ENCODE results near the gene MIER2. TPM values are rescaled to one million over a fixed set of nuclear protein-coding genes. Genes with fewer than 3 reads are reported as not detected.
"Not testable (repeated sequence)": the region's sequence is repeated elsewhere in the genome, so short reads cannot be mapped to it uniquely, and the experiment has no call there.

The MIER2 gene
- total RNA-seq, 2 donors from 2014 or later, result 13.1 to 13.8 TPM

GRCh38 chr19:262125-262524 is 82.5 kb downstream of the MIER2 start:
- peaks cover 47% of the 10 kb centered on the region for H3K27me3 Mint-ChIP-seq
- no peak overlapping the region for H3K4me3 Mint-ChIP-seq
- H3K27ac Mint-ChIP-seq, result no peak overlapping the region
- DNase-seq (no peak), ATAC-seq (no peak)
- peaks cover 6% of the 10 kb centered on the region for H3K4me1 Mint-ChIP-seq
- no peaks in the 10 kb centered on the region for H3K9me3 ChIP-seq (ENCODE audit: control insufficient read depth, low read length, poor library complexity, severe bottlenecking)
- no peaks in the 10 kb centered on the region for H3K36me3 Mint-ChIP-seq (ENCODE audit: low read depth)

- H3K36me3 Mint-ChIP-seq (ENCODE audit: low read depth); H3K27ac Mint-ChIP-seq; H3K9me3 ChIP-seq (ENCODE audit: control insufficient read depth, low read length, poor library complexity, severe bottlenecking); H3K4me3 Mint-ChIP-seq; DNase-seq; ATAC-seq; H3K4me1 Mint-ChIP-seq: not testable (repeated sequence)
- H3K27me3 Mint-ChIP-seq, result peaks cover 55% of the 10 kb centered on the region
Observed at GRCh38 chr19:256804-257203, 87.8 kb downstream of the MIER2 start.

Other genes with a start within 250 kb of the MIER2 start
- not detected for gene OR4F17, start 237.7 kb downstream of the MIER2 start, total RNA-seq
- 1 to 10 TPM in 1 of 2 donors, under 1 TPM in 1; 0.60 to 2.3 TPM for gene PLPP2, start 53.4 kb downstream of the MIER2 start, total RNA-seq
- gene C2CD4C, start 64.4 kb upstream of the MIER2 start, total RNA-seq, result not detected
- not detected for gene SHC2, start 116.2 kb upstream of the MIER2 start, total RNA-seq
- under 1 TPM; 0.15 to 0.31 TPM for gene MADCAM1, start 151.7 kb upstream of the MIER2 start, total RNA-seq
- 10 to 100 TPM; 24.3 to 24.8 TPM for gene TPGS1, start 162.7 kb upstream of the MIER2 start, total RNA-seq
- 10 to 100 TPM; 36.2 to 42.0 TPM for gene CDC34, start 187.0 kb upstream of the MIER2 start, total RNA-seq
- gene GZMM, start 199.3 kb upstream of the MIER2 start, total RNA-seq, result 10 to 100 TPM; 43.8 to 45.6 TPM
- 100 to 1,000 TPM; 152 to 165 TPM for gene BSG, start 227.8 kb upstream of the MIER2 start, total RNA-seq
- gene HCN2, start 245.1 kb upstream of the MIER2 start, total RNA-seq, result 1 to 10 TPM; 1.1 to 3.0 TPM